Calu3 (cell line): ENCODE measurements around the gene MLN. TPM values are rescaled to one million over a fixed set of nuclear protein-coding genes. Genes with fewer than 3 reads are reported as not detected.

Experiments used
- BruUV-seq: library from RNA; stranded (reverse); fragments of 400-500 nt; replicated peaks from 2 replicates; lab custom pipeline; 2021; lab: Mats Ljungman, UMichigan
- CTCF ChIA-PET: fragments of 300-600 bp; sonication (Branson Sonifier 250); formaldehyde crosslinking; loops from one replicate; lab custom pipeline; 2022; ENCODE audit warnings: antibody characterized with exemption; lab: Charles Lee
- DNase-seq: peaks from one replicate; pipeline ENCODE4 v3.0.0; 2022
- H3K27ac Mint-ChIP-seq: one replicate; pipeline ENCODE4 v1.8.0; 2022; ENCODE audit warnings: mixed read lengths; ENCODE audit not compliant: unreplicated experiment
- H3K27me3 Mint-ChIP-seq: one replicate; pipeline ENCODE4 v1.8.0; 2022; ENCODE audit warnings: mixed read lengths; ENCODE audit not compliant: unreplicated experiment
- H3K36me3 Mint-ChIP-seq: one replicate; pipeline ENCODE4 v1.8.0; 2022; ENCODE audit warnings: mild to moderate bottlenecking, moderate library complexity, mixed read lengths; ENCODE audit not compliant: insufficient read depth, unreplicated experiment
- H3K4me1 Mint-ChIP-seq: one replicate; pipeline ENCODE4 v1.8.0; 2022; ENCODE audit warnings: mild to moderate bottlenecking, low read depth, mixed read lengths; ENCODE audit not compliant: unreplicated experiment
- H3K4me3 Mint-ChIP-seq: one replicate; pipeline ENCODE4 v1.8.0; 2022; ENCODE audit warnings: mild to moderate bottlenecking, low read depth, moderate library complexity, mixed read lengths; ENCODE audit not compliant: unreplicated experiment
- H3K9me3 Mint-ChIP-seq: one replicate; pipeline ENCODE4 v1.8.0; 2022; ENCODE audit warnings: low read depth, mixed read lengths; ENCODE audit not compliant: unreplicated experiment
- CTCF ChIP-seq: fragments of 200-600 bp; IDR thresholded peaks from one replicate; pipeline ENCODE4 v1.8.0; 2022; ENCODE audit warnings: antibody characterized with exemption; ENCODE audit not compliant: unreplicated experiment
- intact Hi-C: fragments of 100-400 bp; cut with micrococcal nuclease; formaldehyde crosslinking; loops from one replicate; pipeline ENCODE4 v1.10.0; 2022; ENCODE audit not compliant: unreplicated experiment
- total RNA-seq: library from RNA; stranded (reverse); gene quantifications from 2 replicates; pipeline ENCODE4 v1.2.3, GENCODE V29; 2022

The MLN gene
- total RNA-seq, 1 experiment from 2014 or later: not detected

- CTCF ChIA-PET: no interaction called here
- no peak overlapping the region for H3K27ac Mint-ChIP-seq
- intact Hi-C loops: no loop called here
- no peak overlapping the region for H3K4me3 Mint-ChIP-seq
- TF ChIP-seq CTCF: no peak
- H3K36me3 Mint-ChIP-seq: no peaks in the 10 kb centered on the region
- no TSS peak for BruUV-seq
- H3K4me1 Mint-ChIP-seq: no peaks in the 10 kb centered on the region
- no peaks in the 10 kb centered on the region for H3K9me3 Mint-ChIP-seq
- DNase-seq: no peak
- peaks cover 93% of the 10 kb centered on the region for H3K27me3 Mint-ChIP-seq
Measured at GRCh38 chr6:33799454-33800113, 4.2 kb downstream of the MLN start.

GRCh38 chr6:33798343-33798848, 5.4 kb downstream of the MLN start:
- no peak for TF ChIP-seq CTCF
- intact Hi-C loops: no loop called here
- CTCF ChIA-PET: no interaction called here
- no TSS peak for BruUV-seq
- DNase-seq: no peak
- Mint-ChIP-seq H3K27ac (no peak overlapping the region), H3K27me3 (peaks cover 93% of the 10 kb centered on the region), H3K9me3 (no peaks in the 10 kb centered on the region), H3K4me3 (no peak overlapping the region), H3K4me1 (no peaks in the 10 kb centered on the region), H3K36me3 (no peaks in the 10 kb centered on the region)

- no peak for TF ChIP-seq CTCF
- no peaks in the 10 kb centered on the region for H3K36me3 Mint-ChIP-seq
- H3K9me3 Mint-ChIP-seq: no peaks in the 10 kb centered on the region
- H3K27ac Mint-ChIP-seq: no peak overlapping the region
- H3K27me3 Mint-ChIP-seq: peaks cover 93% of the 10 kb centered on the region
- no peaks in the 10 kb centered on the region for H3K4me1 Mint-ChIP-seq
- DNase-seq: no peak
- BruUV-seq: no TSS peak
- intact Hi-C loops: no loop called here
- no peak overlapping the region for H3K4me3 Mint-ChIP-seq
- CTCF ChIA-PET: interaction anchor here (0.9 kb wide), 1 partner anchor 26 kb away, joined by 3 read pairs; no protein-coding TSS in a partner anchor
Measured at GRCh38 chr6:33797626-33798342, 6.0 kb downstream of the MLN start.

GRCh38 chr6:33794910-33795623, 8.7 kb downstream of the MLN start:
- CTCF ChIA-PET: interaction anchor here (0.8 to 0.9 kb wide), 2 partner anchors 23 to 84 kb away, joined by 3 to 4 read pairs; partner anchors contain the start of gene UQCC2
- Mint-ChIP-seq H3K27me3 (peaks cover 97% of the 10 kb centered on the region), H3K9me3 (no peaks in the 10 kb centered on the region), H3K4me3 (no peak overlapping the region), H3K36me3 (no peaks in the 10 kb centered on the region), H3K4me1 (no peaks in the 10 kb centered on the region), H3K27ac (no peak overlapping the region)
- no TSS peak for BruUV-seq
- intact Hi-C loops: no loop called here
- DNase-seq: no peak
- TF ChIP-seq CTCF: no peak
